Right lobe of liver (tissue), 4 donors: ENCODE data around the gene MED25.

Source experiments
- POLR2A ChIP-seq: fragments of 450-650 bp; IDR thresholded peaks from one replicate; pipeline ENCODE4 v1.6.1; 2017; ENCODE audit warnings: antibody characterized with exemption, mild to moderate bottlenecking
- TF ChIP-seq, protein P1 (sequence below), 4 donors: fragments of 200-600 bp in 3 of 4; fragments of 450-650 bp in 1 of 4; IDR thresholded peaks; one replicate each; pipeline versions ENCODE4 v1.5.1 to v1.8.0; 2016 to 2022; ENCODE audit warnings: antibody characterized with exemption in 4 of 4, mild to moderate bottlenecking in 2 of 4
- donor health status: DM: no; HTN: no; CAD: no.
- donor health status: DM: no; HTN: no; CAD: no.
- donor health status: DM: no; HTN: yes; CAD: no.

DNA sequence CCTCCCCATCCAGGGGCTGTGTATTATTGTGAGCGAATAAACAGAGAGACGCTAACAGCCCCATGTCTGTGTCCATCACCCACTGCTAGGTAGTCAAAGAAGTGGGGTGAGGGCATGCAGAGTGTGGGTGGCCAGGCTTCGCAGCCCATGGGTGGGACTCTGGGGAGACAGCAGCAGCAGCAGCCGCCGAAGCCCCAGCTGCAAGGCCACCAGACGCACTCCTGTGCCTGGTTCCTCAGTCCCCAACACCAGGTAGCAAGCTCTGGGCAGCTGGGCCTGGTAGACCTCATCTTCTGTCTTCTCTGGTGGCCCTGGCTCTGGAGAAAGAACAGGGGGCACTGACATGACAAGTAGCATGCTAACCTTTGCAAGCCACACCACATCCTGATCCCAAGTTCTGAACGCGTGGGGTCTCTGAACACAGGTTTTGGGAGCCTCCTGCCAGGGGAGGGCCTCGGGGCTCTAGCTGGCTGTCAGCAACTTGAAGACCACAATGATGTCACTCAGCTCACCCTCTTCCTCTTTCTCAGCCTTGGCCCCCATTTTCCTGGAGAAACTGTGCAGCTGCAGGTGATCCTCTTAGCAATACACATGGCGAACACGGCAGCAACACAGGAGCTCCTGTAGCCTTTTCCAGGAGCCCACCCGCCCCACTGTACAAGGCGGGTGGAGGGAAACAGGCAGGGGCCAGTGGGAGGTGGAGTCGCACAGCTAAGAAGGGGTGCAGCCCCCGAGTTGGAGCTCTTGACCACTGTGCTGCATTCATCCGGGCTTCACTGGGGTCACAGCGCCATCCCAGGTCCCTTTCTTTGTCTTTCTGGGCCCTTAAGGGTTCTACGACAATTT is 10.8 kb upstream of the MED25 start:
- TF ChIP-seq, protein P1, sequence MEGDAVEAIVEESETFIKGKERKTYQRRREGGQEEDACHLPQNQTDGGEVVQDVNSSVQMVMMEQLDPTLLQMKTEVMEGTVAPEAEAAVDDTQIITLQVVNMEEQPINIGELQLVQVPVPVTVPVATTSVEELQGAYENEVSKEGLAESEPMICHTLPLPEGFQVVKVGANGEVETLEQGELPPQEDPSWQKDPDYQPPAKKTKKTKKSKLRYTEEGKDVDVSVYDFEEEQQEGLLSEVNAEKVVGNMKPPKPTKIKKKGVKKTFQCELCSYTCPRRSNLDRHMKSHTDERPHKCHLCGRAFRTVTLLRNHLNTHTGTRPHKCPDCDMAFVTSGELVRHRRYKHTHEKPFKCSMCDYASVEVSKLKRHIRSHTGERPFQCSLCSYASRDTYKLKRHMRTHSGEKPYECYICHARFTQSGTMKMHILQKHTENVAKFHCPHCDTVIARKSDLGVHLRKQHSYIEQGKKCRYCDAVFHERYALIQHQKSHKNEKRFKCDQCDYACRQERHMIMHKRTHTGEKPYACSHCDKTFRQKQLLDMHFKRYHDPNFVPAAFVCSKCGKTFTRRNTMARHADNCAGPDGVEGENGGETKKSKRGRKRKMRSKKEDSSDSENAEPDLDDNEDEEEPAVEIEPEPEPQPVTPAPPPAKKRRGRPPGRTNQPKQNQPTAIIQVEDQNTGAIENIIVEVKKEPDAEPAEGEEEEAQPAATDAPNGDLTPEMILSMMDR (IDR thresholded peaks at IDR 0.05): no peak
- TF ChIP-seq POLR2A: no peak
